H1 (cell line): ENCODE results near the gene RAB30. TPM values are rescaled to one million over a fixed set of nuclear protein-coding genes. Genes with fewer than 3 reads are reported as not detected.

Source experiments
- polyA plus RNA-seq, 7 experiments: library from polyadenylated mRNA; depleted of rRNA in 3 of 7; stranded (reverse) in 5 of 7; unstranded in 2 of 7; fragments of >200 nt in 5 of 7; fragments of 200-250 nt in 2 of 7; gene quantifications; 1 replicate in 5 of 7; 2 replicates in 1 of 7; 4 replicates in 1 of 7; pipeline versions ENCODE4 v1.2.1 to v1.2.3, GENCODE V29; 2011 to 2013; ENCODE audit warnings: missing spikeins in 2 of 7, mixed read lengths in 2 of 7
- small RNA-seq: library from polyadenylated mRNA; stranded (forward); fragments of <200 nt; extraction: miRNeasy Mini kit (QIAGEN cat#:217004); gene quantifications from one replicate; pipeline ENCODE3, GENCODE V24; 2013; ENCODE audit not compliant: insufficient read depth
- total RNA-seq: library from RNA; stranded (reverse); fragmentation: NEBNext Ultra II Directional; extraction: Animal tissue kit (Norgen Biotek cat#: 25700); gene quantifications from 2 replicates; pipeline ENCODE4 v1.2.1, GENCODE V29; 2021

The RAB30 gene
- total and polyA plus RNA-seq, 2 of the 8 experiments (the other 6 are each of a cell fraction or from before 2014, with no cell fraction given) = 1.6 to 11.7 TPM

Small RNA genes within 50 kb of the gene (small RNA-seq; reads per million reads assigned to genes)
- not detected for gene SNORA70E

Other genes with a start within 250 kb of the RAB30 start
- 62.6 and 63.8 TPM in 2 replicates for gene PRCP, start 171.5 kb downstream of the RAB30 start, total RNA-seq
- gene PRCP, start 171.5 kb downstream of the RAB30 start, polyA plus RNA-seq (2011; rRNA removed) = 44.2 and 84.4 TPM in 2 replicates
- gene DDIAS, start 170.2 kb downstream of the RAB30 start, total RNA-seq = 24.0 and 25.7 TPM in 2 replicates
- 6.2 and 11.6 TPM in 2 replicates for gene DDIAS, start 170.2 kb downstream of the RAB30 start, polyA plus RNA-seq (2011; rRNA removed)
- gene PCF11, start 85.2 kb upstream of the RAB30 start, total RNA-seq = 47.1 and 47.7 TPM in 2 replicates
- 23.5 and 25.1 TPM in 2 replicates for gene PCF11, start 85.2 kb upstream of the RAB30 start, polyA plus RNA-seq (2011; rRNA removed)
- 5.5 and 5.6 TPM in 2 replicates for gene ANKRD42, start 121.8 kb upstream of the RAB30 start, total RNA-seq
- gene ANKRD42, start 121.8 kb upstream of the RAB30 start, polyA plus RNA-seq (2011; rRNA removed) = 1.4 and 2.0 TPM in 2 replicates
- gene CCDC90B, start 214.5 kb upstream of the RAB30 start, total RNA-seq = 47.0 and 54.5 TPM in 2 replicates
- 18.9 and 21.8 TPM in 2 replicates for gene CCDC90B, start 214.5 kb upstream of the RAB30 start, polyA plus RNA-seq (2011; rRNA removed)